ENCODE data around the gene TSR3. TPM values are rescaled to one million over a fixed set of nuclear protein-coding genes. Genes with fewer than 3 reads are reported as not detected.
A peak's percentile ranks its signal among the peaks of the same experiment; 100 is the strongest.
"Not testable (repeated sequence)": the region's sequence is repeated elsewhere in the genome, so short reads cannot be mapped to it uniquely, and the experiment has no call there.

TSR3 gene
- total and polyA plus RNA-seq, 3 donors from 2014 or later, result 40.9 to 89.5 (median 79.4) TPM

- H3K9me3 ChIP-seq, result no peaks in the 10 kb centered on the region
- intact Hi-C loops (cut with DNase I; ENCODE audit: low total_unique reads), result no loop called here
- 62 to 69% methylated on average over 7 to 16 of the region's 17 CpGs for WGBS, 2 donors
- no peak for DNase-seq
- no peak overlapping the region for H3K4me3 ChIP-seq
- H3K27me3 ChIP-seq, result no peaks in the 10 kb centered on the region
- H3K36me3 ChIP-seq (ENCODE audit: low read depth, missing control alignments), result no peaks in the 10 kb centered on the region
- peaks cover 16% of the 10 kb centered on the region for H3K4me1 ChIP-seq
- peak in 2 of 3 experiments; percentile 34 to 36 for TF ChIP-seq CTCF (IDR thresholded peaks at IDR 0.05)
- no peak for TF ChIP-seq POLR2A (IDR thresholded peaks at IDR 0.05)
- H3K27ac ChIP-seq, result no peak overlapping the region
Measured at GRCh38 chr16:1330260-1330914, 21.3 kb downstream of the TSR3 start.

- H3K4me1 ChIP-seq, result peaks cover 16% of the 10 kb centered on the region
- H3K4me3 ChIP-seq; H3K27ac ChIP-seq; intact Hi-C loops (cut with DNase I; ENCODE audit: low total_unique reads); H3K27me3 ChIP-seq; H3K9me3 ChIP-seq; H3K36me3 ChIP-seq (ENCODE audit: low read depth, missing control alignments); DNase-seq: not testable (repeated sequence)
- 96% methylated on average over 10 of the region's 10 CpGs for WGBS, 2 donors
Measured at GRCh38 chr16:1328961-1329360, 22.7 kb downstream of the TSR3 start.

- H3K27me3 ChIP-seq; H3K27ac ChIP-seq; H3K9me3 ChIP-seq; DNase-seq; H3K36me3 ChIP-seq (ENCODE audit: low read depth, missing control alignments); H3K4me3 ChIP-seq; intact Hi-C loops (cut with DNase I; ENCODE audit: low total_unique reads): not testable (repeated sequence)
- 91 to 92% methylated on average over 19 to 20 of the region's 20 CpGs for WGBS, 2 donors
- peaks cover 16% of the 10 kb centered on the region for H3K4me1 ChIP-seq
Measured at GRCh38 chr16:1328136-1328535, 23.5 kb downstream of the TSR3 start.

GRCh38 chr16:1327619-1327947, 24.1 kb downstream of the TSR3 start:
- H3K27me3 ChIP-seq, result no peaks in the 10 kb centered on the region
- peaks cover 10% of the 10 kb centered on the region for H3K4me1 ChIP-seq
- H3K4me3 ChIP-seq, result no peak overlapping the region
- no peak overlapping the region for H3K27ac ChIP-seq
- WGBS, 2 donors, result 83% methylated on average over 5 of the region's 5 CpGs; no CpG with 5 or more reads in 1 of the 2 donors
- DNase-seq, result no peak
- H3K36me3 ChIP-seq (ENCODE audit: low read depth, missing control alignments), result no peaks in the 10 kb centered on the region
- TF ChIP-seq POLR2A (IDR thresholded peaks at IDR 0.05) (no peak), CTCF (IDR thresholded peaks at IDR 0.05) (no peak)
- H3K9me3 ChIP-seq, result no peaks in the 10 kb centered on the region
- intact Hi-C loops (cut with DNase I; ENCODE audit: low total_unique reads), result no loop called here

GRCh38 chr16:1326946-1327618, 24.6 kb downstream of the TSR3 start:
- H3K36me3 ChIP-seq (ENCODE audit: low read depth, missing control alignments), result no peaks in the 10 kb centered on the region
- intact Hi-C loops (cut with DNase I; ENCODE audit: low total_unique reads), result no loop called here
- DNase-seq, result no peak
- 87 to 90% methylated on average over 13 to 16 of the region's 17 CpGs for WGBS, 2 donors
- no peaks in the 10 kb centered on the region for H3K27me3 ChIP-seq
- no peaks in the 10 kb centered on the region for H3K9me3 ChIP-seq
- H3K4me1 ChIP-seq, result peaks cover 5% of the 10 kb centered on the region
- H3K4me3 ChIP-seq, result no peak overlapping the region
- H3K27ac ChIP-seq, result no peak overlapping the region
- TF ChIP-seq POLR2A (IDR thresholded peaks at IDR 0.05), result no peak
- TF ChIP-seq CTCF (IDR thresholded peaks at IDR 0.05), result no peak

GRCh38 chr16:1326391-1326790, 25.3 kb downstream of the TSR3 start:
- TF ChIP-seq CTCF (IDR thresholded peaks at IDR 0.05), result no peak
- TF ChIP-seq POLR2A (IDR thresholded peaks at IDR 0.05), result no peak
- WGBS, 2 donors, result 75 to 89% methylated on average over 15 to 17 of the region's 17 CpGs
- Histone ChIP-seq H3K9me3 (no peaks in the 10 kb centered on the region), H3K4me3 (no peak overlapping the region), H3K36me3 (ENCODE audit: low read depth, missing control alignments) (no peaks in the 10 kb centered on the region), H3K27ac (no peak overlapping the region), H3K4me1 (no peaks in the 10 kb centered on the region), H3K27me3 (no peaks in the 10 kb centered on the region)
- no peak for DNase-seq
- intact Hi-C loops (cut with DNase I; ENCODE audit: low total_unique reads), result no loop called here

Data from testis (tissue), 3 donors.